Urinary bladder (tissue), 4 donors: ENCODE measurements around the gene MYO3B. TPM values are rescaled to one million over a fixed set of nuclear protein-coding genes. Genes with fewer than 3 reads are reported as not detected.

Experiments
- DNase-seq: peaks from one replicate; pipeline ENCODE4 v3.0.0-alpha.2; 2015; ENCODE audit errors: extremely low spot score
- H3K27ac ChIP-seq: one replicate; pipeline ENCODE4 v1.5.1; 2013; ENCODE audit warnings: low read depth, mild to moderate bottlenecking, moderate library complexity
- H3K36me3 ChIP-seq: one replicate; pipeline ENCODE4 v1.6.1; 2013; ENCODE audit warnings: mild to moderate bottlenecking, moderate library complexity; ENCODE audit not compliant: insufficient read depth
- H3K4me1 ChIP-seq: one replicate; pipeline ENCODE4 v1.6.1; 2013; ENCODE audit warnings: mild to moderate bottlenecking, moderate library complexity; ENCODE audit not compliant: insufficient read depth
- H3K4me3 ChIP-seq: one replicate; pipeline ENCODE4 v1.5.1; 2013; ENCODE audit warnings: low read depth, low read length
- WGBS: extraction: QIAGEN DNeasy Blood & Tissue Kit; methylation state at CpG from one replicate; pipeline ENCODE4 v1.1.7; 2013; 5-methylcytosine and 5-hydroxymethylcytosine counted together
- polyA plus RNA-seq: library from polyadenylated mRNA; stranded (reverse); fragments of 200-250 nt; gene quantifications from one replicate; pipeline ENCODE4 v1.2.3, GENCODE V29; 2013
- total RNA-seq: library from RNA; depleted of rRNA; stranded (reverse); fragments of >200 nt; gene quantifications from one replicate; pipeline ENCODE4 v1.2.3, GENCODE V29; 2014
- donor health status: healthy with polysubstance abuse.
- donor health status: healthy.

Gene MYO3B, protein sequence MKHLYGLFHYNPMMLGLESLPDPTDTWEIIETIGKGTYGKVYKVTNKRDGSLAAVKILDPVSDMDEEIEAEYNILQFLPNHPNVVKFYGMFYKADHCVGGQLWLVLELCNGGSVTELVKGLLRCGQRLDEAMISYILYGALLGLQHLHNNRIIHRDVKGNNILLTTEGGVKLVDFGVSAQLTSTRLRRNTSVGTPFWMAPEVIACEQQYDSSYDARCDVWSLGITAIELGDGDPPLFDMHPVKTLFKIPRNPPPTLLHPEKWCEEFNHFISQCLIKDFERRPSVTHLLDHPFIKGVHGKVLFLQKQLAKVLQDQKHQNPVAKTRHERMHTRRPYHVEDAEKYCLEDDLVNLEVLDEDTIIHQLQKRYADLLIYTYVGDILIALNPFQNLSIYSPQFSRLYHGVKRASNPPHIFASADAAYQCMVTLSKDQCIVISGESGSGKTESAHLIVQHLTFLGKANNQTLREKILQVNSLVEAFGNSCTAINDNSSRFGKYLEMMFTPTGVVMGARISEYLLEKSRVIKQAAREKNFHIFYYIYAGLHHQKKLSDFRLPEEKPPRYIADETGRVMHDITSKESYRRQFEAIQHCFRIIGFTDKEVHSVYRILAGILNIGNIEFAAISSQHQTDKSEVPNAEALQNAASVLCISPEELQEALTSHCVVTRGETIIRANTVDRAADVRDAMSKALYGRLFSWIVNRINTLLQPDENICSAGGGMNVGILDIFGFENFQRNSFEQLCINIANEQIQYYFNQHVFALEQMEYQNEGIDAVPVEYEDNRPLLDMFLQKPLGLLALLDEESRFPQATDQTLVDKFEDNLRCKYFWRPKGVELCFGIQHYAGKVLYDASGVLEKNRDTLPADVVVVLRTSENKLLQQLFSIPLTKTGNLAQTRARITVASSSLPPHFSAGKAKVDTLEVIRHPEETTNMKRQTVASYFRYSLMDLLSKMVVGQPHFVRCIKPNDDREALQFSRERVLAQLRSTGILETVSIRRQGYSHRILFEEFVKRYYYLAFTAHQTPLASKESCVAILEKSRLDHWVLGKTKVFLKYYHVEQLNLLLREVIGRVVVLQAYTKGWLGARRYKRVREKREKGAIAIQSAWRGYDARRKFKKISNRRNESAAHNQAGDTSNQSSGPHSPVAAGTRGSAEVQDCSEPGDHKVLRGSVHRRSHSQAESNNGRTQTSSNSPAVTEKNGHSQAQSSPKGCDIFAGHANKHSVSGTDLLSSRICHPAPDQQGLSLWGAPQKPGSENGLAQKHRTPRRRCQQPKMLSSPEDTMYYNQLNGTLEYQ (N-terminal part only)
- total RNA-seq (2.8 TPM), polyA plus RNA-seq (0.44 TPM)

DNA sequence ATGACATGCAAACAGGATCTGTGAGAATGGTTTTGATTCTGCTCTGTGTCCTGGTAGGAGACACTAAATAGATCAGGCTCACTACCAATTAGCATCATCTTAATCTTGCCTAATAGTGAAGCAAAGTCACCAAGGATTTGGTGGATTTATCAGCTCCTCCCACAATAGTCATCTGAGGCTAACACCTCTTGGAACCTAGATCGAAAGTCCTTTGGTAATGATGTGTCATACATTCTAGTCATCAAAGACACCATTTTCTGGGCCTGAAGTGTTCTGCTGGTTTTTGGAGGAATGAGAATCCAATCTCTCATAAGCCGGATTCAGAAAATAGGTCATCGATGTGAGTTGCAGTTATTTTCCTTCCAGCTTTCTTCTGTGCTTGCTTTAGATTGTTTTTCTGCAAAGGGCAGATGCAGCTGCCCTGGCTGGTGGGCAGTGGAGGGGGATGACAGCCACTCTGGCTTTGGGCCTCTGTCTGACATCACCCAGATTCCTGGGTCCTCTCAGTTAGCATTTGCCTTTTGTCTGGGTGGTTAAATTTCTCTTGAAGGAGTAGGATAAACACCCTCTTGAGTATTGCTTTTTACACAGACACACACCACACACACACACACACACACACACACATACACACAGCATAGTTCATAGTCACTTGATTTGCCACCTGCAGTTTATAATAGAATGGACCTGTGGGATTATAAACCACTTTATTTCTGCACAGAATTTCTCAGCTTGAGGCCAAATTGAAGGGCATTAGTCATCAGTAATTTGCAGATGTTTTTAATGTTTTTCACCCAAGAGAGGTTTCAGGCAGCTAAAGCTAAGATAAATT lies at the start of gene MYO3B:
Gene MYO3B, plus strand, starts transcription at position 198 of the 832 bp plus-strand sequence. Its CDS starts 141 bp downstream, at position 339.
- no peaks in the 10 kb centered on the region for H3K4me1 ChIP-seq
- H3K27ac ChIP-seq: no peak within 1 kb of the TSS
- H3K36me3 ChIP-seq: no peaks in the 10 kb centered on the region
- WGBS: 75% methylated on average over 3 of the region's 3 CpGs
- H3K4me3 ChIP-seq: no peak within 1 kb of the TSS
- no peak for DNase-seq

DNA sequence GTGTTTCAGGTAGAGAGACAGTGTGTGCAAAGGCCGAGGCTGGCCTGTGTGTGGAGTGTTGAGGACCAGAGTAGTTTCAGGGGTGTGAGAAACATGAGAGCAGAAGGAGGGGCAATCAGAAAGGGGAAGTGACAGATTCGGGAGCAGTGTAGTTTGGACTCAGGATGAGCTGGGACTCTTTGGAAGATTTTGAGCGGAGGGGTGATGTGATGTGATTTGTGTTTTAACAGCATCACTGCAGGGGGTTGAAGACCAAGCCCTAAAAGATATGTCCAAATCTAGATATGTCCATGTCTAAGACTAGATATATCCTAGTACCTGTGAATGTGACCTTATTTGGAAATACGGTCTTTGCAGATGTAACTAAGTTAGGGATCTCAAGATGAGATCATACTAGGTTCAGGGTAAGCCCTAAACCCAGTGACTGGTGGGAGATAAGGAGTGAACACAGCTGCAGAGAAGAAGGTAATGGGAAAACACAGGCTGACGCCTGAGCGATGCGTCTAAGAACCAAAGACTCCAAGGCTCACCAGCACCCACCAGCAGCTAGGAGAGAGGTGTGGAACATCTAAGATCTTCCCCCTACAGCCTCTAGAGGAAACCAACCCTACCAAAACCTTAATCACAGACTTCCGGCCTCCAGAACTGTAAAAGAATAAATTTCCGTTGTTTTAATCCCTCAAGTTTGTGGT lies 38.5 kb upstream of the MYO3B start:
- H3K36me3 ChIP-seq: no peaks in the 10 kb centered on the region
- WGBS: 82% methylated on average over 9 of the region's 9 CpGs
- H3K27ac ChIP-seq: no peak overlapping the region
- H3K4me1 ChIP-seq: no peaks in the 10 kb centered on the region
- H3K4me3 ChIP-seq: no peak overlapping the region
- DNase-seq: no peak

DNA sequence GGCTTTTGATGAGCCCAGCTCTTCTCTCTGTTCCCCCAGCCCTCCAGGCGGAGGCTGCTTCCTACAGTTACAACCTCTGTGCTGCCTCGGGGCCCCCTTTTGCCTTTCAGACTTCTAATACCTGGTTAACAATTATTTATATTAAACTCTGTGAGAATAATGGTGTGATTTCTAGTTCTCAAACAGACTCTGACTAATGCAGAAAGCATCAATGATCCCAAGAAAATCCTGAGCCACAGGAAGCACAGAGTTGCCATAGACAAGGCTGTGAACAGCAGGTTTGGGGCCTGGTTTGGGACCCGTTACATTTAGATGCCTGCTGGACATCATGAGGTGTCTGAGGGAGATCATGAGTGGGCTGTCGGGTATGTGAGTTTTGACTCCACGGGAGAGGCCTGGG lies 37.4 kb upstream of the MYO3B start:
- Histone ChIP-seq H3K4me3 (no peak overlapping the region), H3K27ac (no peak overlapping the region), H3K4me1 (no peaks in the 10 kb centered on the region), H3K36me3 (no peaks in the 10 kb centered on the region)
- DNase-seq: no peak
- WGBS: 87% methylated on average over 5 of the region's 5 CpGs

DNA sequence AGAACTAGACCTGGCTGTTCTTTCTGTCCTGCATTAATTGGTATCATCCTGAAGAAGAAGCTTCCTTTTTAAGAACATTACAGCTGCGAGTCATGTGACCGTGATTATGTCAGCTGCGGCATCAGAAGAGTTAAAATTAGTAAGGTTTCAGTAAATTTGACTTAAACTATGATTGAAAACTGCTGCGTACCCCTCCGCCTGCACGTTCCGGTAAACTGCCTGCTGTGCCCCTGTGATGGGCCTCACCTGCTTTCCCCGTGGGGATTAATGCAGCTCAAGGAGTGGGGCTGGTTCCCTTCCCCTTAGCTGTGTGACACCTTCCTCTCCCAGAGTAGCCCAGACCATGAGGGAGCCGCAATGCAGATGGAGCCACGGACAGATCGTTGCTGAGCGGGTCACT lies 36.1 kb upstream of the MYO3B start:
- WGBS: 76% methylated on average over 12 of the region's 12 CpGs
- Histone ChIP-seq H3K36me3 (no peaks in the 10 kb centered on the region), H3K27ac (no peak overlapping the region), H3K4me1 (no peaks in the 10 kb centered on the region), H3K4me3 (no peak overlapping the region)
- no peak for DNase-seq

DNA sequence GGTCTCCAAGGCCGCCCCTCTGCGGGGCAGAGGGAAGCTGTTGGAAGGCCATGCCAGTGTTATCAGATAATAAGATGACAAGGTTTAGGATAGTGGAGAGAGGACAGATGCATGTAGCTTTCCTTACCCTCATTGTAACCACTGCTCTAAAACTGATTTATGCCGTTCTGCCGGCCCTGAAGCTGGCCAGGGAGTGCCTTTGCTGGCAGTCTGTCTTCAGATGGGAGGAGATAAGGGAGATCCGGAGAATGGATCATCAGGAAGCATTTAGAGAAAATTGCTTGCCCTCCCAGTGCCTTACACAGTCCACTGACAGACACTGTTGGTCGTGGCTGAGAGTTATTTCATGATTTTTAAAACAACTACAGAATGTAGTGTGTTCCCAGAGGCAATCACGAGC lies 35.4 kb upstream of the MYO3B start:
- DNase-seq: no peak
- Histone ChIP-seq H3K27ac (no peak overlapping the region), H3K36me3 (no peaks in the 10 kb centered on the region), H3K4me3 (no peak overlapping the region), H3K4me1 (no peaks in the 10 kb centered on the region)
- WGBS: 48% methylated on average over 7 of the region's 7 CpGs

DNA sequence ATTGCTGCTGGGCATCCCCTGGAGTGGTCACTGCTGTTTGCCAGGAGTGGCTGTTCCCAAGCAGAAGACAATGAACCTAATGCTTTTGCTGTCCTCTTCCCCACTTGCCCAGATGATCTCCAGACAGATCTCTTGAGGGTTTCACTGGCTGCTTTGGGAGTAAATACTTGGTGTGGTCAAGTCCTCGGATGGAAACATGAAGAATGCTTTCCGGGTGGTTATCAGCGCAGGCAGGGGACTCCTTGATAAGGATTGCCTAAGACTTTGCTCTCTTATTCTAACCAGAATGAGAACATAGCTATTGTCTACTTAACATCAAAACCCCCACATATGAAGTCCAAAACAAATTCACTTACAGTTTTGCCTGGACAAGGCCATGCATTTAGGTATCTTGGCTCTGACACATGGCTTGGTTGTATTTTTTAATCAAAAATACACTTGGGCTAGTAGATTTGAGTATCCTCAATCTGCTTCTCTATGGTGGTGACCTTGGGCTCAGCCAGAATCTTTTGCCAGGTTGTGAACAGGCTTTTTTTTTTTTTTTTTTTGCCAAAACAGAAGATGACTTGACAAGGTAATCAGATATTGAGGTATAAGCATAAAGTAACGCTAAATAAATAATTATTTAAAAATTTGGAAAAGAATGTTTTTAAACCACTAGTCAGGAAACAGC lies 34.8 kb upstream of the MYO3B start:
- WGBS: 79% methylated on average over 4 of the region's 4 CpGs

DNA sequence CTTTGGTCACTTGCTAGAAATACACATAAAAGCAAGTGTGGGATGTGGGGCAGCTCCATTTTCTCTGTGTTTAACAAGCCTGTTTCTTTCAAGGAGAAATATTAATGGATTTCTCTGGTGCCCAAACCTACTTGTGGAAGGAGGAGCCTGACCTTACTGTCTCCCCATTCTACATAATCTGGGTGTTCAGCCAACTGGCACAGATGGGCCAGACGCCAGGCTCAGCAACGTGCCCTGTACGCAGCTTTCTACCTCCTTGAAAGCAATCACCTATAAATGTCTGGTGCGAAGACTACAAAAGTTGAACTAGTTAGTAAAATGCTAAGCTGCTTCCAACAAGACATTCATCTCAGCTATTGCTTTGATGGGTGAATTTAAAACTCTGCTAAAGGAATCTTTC lies 33.2 kb upstream of the MYO3B start:
- Histone ChIP-seq H3K4me3 (no peak overlapping the region), H3K27ac (no peak overlapping the region), H3K36me3 (no peaks in the 10 kb centered on the region), H3K4me1 (no peaks in the 10 kb centered on the region)
- DNase-seq: no peak
- WGBS: 53% methylated on average over 4 of the region's 4 CpGs

More for the DNA sequence above, 34.8 kb upstream of the MYO3B start:
- Histone ChIP-seq H3K4me1 (no peaks in the 10 kb centered on the region), H3K36me3 (no peaks in the 10 kb centered on the region), H3K27ac (no peak overlapping the region), H3K4me3 (no peak overlapping the region)
- DNase-seq: no peak

DNA sequence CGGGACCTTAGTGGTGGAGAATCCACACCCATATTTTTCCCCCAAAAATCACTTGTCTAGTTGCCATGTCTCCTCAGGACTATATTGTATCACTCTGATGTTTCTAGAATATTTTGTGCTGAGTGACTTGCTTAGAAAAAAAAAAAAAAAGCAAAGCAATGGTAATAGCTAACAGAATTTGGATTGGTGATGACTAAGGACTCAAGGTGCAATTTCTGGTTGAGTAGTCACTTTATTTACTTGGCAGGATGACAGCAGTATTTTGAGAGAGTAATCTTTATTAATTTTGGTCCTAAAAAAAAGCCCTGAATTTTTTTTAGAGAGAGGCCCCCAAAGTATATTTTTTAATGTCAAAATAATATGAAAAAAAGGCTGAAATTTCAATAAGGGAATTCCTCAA lies 32.8 kb upstream of the MYO3B start:
- Histone ChIP-seq H3K36me3 (no peaks in the 10 kb centered on the region), H3K4me3 (no peak overlapping the region), H3K27ac (no peak overlapping the region), H3K4me1 (no peaks in the 10 kb centered on the region)
- no peak for DNase-seq
- 73% methylated on average over 1 of the region's 1 CpG for WGBS

DNA sequence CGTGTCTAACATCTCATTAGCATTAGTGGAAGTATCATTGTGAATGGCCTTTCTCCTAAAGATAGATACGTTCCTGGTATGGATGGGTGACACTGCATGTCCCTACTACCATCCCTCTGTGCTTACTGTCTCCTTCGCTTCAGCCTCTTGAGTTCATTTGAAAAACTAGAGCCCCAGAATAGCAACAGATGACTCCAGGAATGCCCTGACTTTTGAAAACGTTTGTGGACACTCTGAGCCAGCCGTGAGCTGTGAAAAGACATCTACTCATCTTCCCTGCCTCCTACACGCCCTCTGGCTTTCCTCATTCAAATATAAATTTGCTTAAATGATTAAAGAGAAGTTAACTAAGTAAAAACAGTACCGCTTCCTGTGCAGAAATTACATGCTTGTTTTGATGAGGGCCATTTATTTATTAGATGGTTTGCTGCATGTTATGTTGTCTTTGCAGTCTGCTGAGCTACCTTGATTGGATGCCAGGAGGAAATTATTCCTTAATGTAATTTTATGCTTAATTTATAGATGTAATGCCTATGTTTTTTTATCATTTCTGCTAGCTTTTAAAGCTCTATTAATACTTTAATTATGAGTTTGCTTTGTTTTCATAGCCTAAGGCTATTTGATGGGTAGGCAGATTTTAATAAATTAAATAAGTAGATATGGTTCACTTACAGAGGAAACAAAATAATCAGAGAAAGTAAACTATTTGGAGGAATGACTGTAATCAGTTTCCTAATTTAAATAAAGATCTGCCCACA lies 32.1 kb upstream of the MYO3B start:
- 60% methylated on average over 7 of the region's 7 CpGs for WGBS
- no peaks in the 10 kb centered on the region for H3K36me3 ChIP-seq
- no peak overlapping the region for H3K27ac ChIP-seq

DNA sequence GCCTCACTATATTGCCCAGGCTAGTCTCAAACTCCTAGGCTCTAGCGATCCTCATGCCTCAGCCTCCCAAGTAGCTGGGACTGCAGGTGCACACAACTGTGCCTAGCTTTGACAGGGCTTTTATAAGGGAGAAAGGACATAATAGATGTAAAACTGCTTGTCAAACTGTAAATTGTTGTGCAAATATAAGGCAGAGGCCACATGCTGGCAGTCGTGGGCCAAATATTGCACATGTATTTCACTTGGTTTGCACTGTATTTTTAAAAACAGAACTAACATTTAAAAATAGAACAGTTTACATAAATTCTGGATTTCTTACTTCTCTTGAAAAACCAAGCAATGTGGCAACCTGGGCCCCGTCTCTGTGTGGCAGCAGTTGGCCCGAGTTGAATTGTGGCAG lies 31.2 kb upstream of the MYO3B start:
- no peak overlapping the region for H3K4me3 ChIP-seq
- H3K36me3 ChIP-seq: no peaks in the 10 kb centered on the region
- no peak for DNase-seq
- WGBS: 73% methylated on average over 4 of the region's 4 CpGs
- H3K27ac ChIP-seq: no peak overlapping the region
- no peaks in the 10 kb centered on the region for H3K4me1 ChIP-seq

More for the DNA sequence above, 32.1 kb upstream of the MYO3B start:
- no peaks in the 10 kb centered on the region for H3K4me1 ChIP-seq
- H3K4me3 ChIP-seq: no peak overlapping the region
- DNase-seq: no peak

DNA sequence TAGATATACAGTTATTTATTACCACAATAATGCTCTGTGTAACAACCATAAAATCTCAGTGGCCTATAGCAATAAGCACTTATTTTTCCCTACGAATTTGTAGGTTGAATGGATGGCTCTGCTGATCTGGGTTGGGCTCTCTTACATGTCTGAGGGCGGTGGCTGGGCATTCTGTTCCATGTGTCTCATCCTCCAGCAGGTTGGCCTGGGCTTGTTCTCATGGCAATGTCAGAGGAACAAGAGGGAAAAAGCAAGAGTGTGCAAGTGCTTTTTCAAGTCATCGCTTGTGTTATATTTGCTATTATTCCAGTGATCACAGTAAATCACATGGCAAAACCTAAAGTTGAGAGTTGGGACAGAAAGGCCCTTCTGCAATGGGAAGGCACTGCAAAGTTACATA lies 30.4 kb upstream of the MYO3B start:
- DNase-seq: no peak
- Histone ChIP-seq H3K36me3 (no peaks in the 10 kb centered on the region), H3K4me3 (no peak overlapping the region), H3K4me1 (no peaks in the 10 kb centered on the region), H3K27ac (no peak overlapping the region)
- 84% methylated on average over 3 of the region's 3 CpGs for WGBS
